ENCODE results near the gene UNC5A. TPM values are rescaled to one million over a fixed set of nuclear protein-coding genes. Genes with fewer than 3 reads are reported as not detected.

UNC5A gene
- total RNA-seq, 2 donors from 2014 or later: 0.23 TPM; not detected in 1

DNA sequence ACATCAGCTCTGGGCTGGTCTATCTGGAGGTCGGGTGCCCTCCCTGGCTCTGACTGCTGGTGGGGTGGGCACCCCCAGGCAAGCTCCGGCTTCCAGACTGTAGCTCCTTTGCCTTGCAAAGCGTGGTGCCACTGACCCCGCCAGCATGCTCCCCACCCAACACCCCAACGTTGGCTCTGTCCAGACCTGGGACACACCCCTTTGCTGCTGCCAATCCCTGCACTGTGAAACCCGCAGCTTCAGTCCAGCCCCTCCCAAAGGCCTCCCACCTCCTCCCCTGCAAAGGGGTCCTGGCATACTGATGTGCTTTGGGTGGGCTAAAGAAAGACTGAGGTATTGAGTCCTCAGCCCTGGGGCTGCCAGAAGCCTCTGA is 3.9 kb downstream of the UNC5A start:
- no peak overlapping the region for H3K4me3 Mint-ChIP-seq
- DNase-seq (no peak), ATAC-seq (replicated peaks in 1 of 2) (no peak)
- peaks cover 72% of the 10 kb centered on the region for H3K27me3 Mint-ChIP-seq (ENCODE audit: low read depth)
- no peaks in the 10 kb centered on the region for H3K9me3 Mint-ChIP-seq
- H3K4me1 Mint-ChIP-seq (ENCODE audit: low read depth): peaks cover 22% of the 10 kb centered on the region
- no peaks in the 10 kb centered on the region for H3K36me3 Mint-ChIP-seq (ENCODE audit: insufficient read depth in 2 of 2)
- no peak overlapping the region for H3K27ac Mint-ChIP-seq

DNA sequence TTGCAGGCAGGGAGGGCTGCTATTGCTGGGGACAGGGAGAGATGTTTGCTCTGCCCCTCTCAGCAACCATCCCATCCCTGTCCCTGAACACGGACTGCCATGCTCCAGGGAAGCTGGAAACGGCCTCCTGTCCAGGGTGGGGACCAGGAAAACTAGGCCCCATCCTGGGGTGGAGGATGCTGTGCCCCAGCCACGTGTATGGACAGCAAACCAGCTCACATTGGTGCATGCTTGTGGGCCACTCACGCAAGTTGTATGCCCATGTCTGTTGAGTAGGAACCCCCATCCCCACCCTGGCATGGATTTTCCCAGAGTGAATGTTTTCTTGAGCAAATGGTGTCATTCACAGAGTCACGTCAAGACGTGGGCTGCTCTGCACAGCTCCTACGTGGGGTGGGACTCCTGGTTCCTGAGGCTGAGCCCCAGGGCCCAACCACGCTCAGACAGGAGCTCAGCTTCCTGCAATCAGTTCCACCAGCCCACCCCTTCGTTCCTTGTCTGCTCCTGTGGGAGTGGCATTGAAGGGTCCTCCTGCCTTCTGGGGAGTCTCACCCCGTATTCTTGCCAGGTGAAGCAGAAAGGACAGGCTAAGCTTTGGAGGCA is 4.6 kb downstream of the UNC5A start:
- Mint-ChIP-seq H3K27me3 (ENCODE audit: low read depth) (peaks cover 75% of the 10 kb centered on the region), H3K9me3 (no peaks in the 10 kb centered on the region), H3K36me3 (ENCODE audit: insufficient read depth in 2 of 2) (no peaks in the 10 kb centered on the region), H3K4me1 (ENCODE audit: low read depth) (peaks cover 19% of the 10 kb centered on the region), H3K4me3 (no peak overlapping the region), H3K27ac (no peak overlapping the region)
- DNase-seq (no peak), ATAC-seq (replicated peaks in 1 of 2) (no peak)

DNA sequence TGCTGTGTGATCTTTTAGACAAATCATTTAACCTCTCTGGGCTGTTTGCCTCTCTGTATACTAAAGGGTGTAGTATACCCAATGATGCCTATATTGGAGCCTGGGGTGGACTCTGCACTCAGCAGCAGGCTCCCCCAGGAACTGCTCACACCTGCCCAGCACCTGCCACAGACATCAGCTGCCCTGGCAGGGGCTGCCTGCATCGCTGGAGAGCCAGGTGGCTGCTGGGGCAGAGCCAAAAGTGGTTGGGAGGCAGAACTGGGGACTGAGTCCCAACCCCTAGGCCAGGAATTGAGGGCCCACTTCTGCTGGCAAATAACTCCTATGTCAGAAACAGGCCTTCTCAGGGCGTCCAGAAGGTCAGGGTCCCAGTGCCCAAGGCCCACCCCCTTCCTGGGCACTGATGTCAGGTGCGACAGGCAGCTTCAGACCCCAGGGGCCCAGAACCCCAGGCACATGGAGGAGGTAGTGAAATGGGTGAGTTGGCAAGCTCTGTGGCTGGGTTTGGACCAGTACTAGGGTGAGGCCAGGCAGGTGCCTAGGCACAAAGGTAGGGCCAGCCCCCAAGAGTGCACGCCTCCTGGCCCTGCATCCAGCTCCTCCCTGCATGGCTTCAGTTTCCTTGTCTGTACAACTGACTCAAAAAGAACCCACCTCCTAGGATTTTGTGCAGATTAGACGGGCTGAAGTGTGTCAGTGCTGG is 5.8 kb downstream of the UNC5A start:
- Mint-ChIP-seq H3K9me3 (no peaks in the 10 kb centered on the region), H3K4me1 (ENCODE audit: low read depth) (peaks cover 15% of the 10 kb centered on the region), H3K4me3 (peak overlapping the region; percentile 32 to 74), H3K36me3 (ENCODE audit: insufficient read depth in 2 of 2) (no peaks in the 10 kb centered on the region), H3K27me3 (ENCODE audit: low read depth) (peaks cover 71% of the 10 kb centered on the region), H3K27ac (no peak overlapping the region)
- ATAC-seq (replicated peaks in 1 of 2) (no peak), DNase-seq (no peak)

- Mint-ChIP-seq H3K27ac (no peak overlapping the region), H3K27me3 (ENCODE audit: low read depth) (peaks cover 65% of the 10 kb centered on the region), H3K9me3 (no peaks in the 10 kb centered on the region), H3K36me3 (ENCODE audit: insufficient read depth in 2 of 2) (no peaks in the 10 kb centered on the region), H3K4me1 (ENCODE audit: low read depth) (peaks cover 13% of the 10 kb centered on the region), H3K4me3 (peak overlapping the region; percentile 32 to 74)
- ATAC-seq (replicated peaks in 1 of 2) (no peak), DNase-seq (no peak)
Measured at GRCh38 chr5:176816791-176817347, 6.5 kb downstream of the UNC5A start.

DNA sequence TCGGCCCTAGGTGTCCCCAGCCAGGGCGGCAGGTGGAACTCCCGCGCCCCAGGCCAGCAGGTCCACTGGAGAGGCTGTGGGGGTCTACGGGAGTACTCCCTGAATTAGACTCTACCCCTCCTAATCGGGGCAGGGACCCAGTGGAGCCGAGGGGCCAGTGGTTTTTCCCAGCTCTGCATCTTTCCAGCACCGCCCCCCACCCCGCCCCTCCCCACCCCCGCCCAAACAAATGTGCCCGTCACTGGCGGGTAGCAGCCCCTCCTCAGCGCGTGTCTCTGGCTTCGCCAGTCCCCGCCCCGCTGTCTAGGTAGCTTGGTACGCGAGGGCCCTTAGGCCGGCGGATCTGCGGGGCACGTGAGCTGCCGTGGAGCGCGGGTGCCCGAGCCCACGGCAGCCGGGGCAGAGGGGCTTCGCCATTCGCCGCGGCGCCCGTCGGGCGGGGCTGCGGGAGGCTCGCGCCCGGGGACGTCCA is 7.0 kb downstream of the UNC5A start:
- DNase-seq (no peak), ATAC-seq (replicated peaks in 1 of 2) (peak in 1 of 2 donors; percentile 6)
- Mint-ChIP-seq H3K4me1 (ENCODE audit: low read depth) (peaks cover 13% of the 10 kb centered on the region), H3K27me3 (ENCODE audit: low read depth) (peaks cover 61% of the 10 kb centered on the region), H3K9me3 (no peaks in the 10 kb centered on the region), H3K4me3 (no peak overlapping the region), H3K27ac (no peak overlapping the region), H3K36me3 (ENCODE audit: insufficient read depth in 2 of 2) (no peaks in the 10 kb centered on the region)

DNA sequence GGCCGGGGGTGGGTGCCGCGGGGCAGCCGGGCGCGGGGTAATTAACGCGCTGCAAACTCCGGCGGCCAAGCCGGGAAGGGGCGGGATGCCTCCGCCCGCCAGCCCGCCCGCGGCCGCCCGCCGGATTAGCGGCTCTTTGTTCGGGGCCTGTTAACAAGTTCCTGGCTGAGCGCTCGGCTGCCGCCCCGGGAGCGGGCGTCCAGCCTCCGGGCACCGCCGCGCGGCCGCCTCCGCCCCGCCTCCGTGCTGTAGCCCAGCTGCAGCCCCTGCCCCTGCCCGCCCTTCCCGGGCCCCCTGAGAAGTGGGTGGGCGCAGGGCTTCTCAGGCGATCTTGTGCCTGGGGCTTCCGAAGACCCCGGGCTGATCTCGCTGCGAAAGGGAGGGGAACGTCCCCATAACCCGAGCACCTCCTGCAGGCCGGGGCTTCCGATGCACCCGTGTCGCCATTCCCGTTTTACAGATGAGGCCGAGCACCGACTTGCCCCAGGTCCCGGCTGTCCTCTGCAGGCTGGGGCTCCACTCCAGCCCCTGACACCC is 7.5 kb downstream of the UNC5A start:
- peaks cover 13% of the 10 kb centered on the region for H3K4me1 Mint-ChIP-seq (ENCODE audit: low read depth)
- DNase-seq: peak; percentile 28 to 36

GRCh38 chr5:176818391-176819098 is 8.2 kb downstream of the UNC5A start:
- Mint-ChIP-seq H3K4me1 (ENCODE audit: low read depth) (peaks cover 13% of the 10 kb centered on the region), H3K27ac (no peak overlapping the region), H3K36me3 (ENCODE audit: insufficient read depth in 2 of 2) (no peaks in the 10 kb centered on the region), H3K4me3 (peak overlapping the region; percentile 63 to 78), H3K9me3 (no peaks in the 10 kb centered on the region), H3K27me3 (ENCODE audit: low read depth) (peaks cover 65% of the 10 kb centered on the region)
- DNase-seq: peak; percentile 32 to 41
- ATAC-seq (replicated peaks in 1 of 2): peak; percentile 73 to 85

More for the DNA sequence above, 7.5 kb downstream of the UNC5A start:
- peaks cover 64% of the 10 kb centered on the region for H3K27me3 Mint-ChIP-seq (ENCODE audit: low read depth)
- no peak overlapping the region for H3K27ac Mint-ChIP-seq
- no peaks in the 10 kb centered on the region for H3K36me3 Mint-ChIP-seq (ENCODE audit: insufficient read depth in 2 of 2)
- H3K9me3 Mint-ChIP-seq: no peaks in the 10 kb centered on the region
- H3K4me3 Mint-ChIP-seq: peak overlapping the region; percentile 63 to 78
- ATAC-seq (replicated peaks in 1 of 2): peak; percentile 42 to 53

DNA sequence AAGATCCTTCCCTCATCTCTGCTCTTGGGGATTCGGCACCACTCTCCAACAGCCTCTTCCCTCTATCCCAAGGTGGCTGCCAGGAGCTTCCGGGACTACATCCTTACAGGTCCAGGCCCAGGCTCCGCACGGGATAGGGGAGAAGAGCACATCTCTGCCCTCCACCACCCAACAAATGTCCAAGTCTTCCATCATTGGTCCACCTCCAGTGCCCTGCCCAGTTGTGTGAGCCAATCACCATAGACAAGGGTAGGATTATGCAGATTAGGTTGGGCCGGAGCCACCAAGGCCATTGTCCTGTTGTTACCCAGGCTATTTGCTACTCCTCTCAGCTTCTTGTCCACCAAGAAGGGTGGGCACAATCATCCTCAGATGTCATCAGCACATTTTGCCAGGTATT is 9.1 kb downstream of the UNC5A start:
- Mint-ChIP-seq H3K9me3 (no peaks in the 10 kb centered on the region), H3K4me1 (ENCODE audit: low read depth) (peaks cover 13% of the 10 kb centered on the region), H3K27me3 (ENCODE audit: low read depth) (peaks cover 57% of the 10 kb centered on the region), H3K36me3 (ENCODE audit: insufficient read depth in 2 of 2) (no peaks in the 10 kb centered on the region), H3K27ac (no peak overlapping the region), H3K4me3 (no peak overlapping the region)
- no peak for ATAC-seq (replicated peaks in 1 of 2)
- DNase-seq: no peak

DNA sequence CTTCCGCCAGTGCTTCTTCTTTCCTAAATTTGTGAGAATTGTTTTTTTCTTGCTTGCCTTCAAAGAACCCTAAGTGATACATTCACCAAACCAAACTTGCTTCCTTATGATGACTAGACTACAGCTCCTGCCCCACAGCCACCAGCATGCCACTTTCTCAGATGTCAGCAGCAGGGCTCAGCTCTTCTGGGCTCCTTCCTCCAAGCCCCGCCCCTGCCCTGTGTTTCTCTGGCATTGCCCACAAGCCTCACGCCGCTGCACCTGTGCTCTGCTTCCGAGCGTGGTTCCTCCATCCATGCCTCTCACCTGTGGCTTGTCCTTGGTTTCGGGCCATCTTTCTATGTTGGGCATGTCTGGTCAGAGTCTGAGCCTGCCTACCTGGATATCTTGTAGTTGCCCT is 10.6 kb downstream of the UNC5A start:
- Mint-ChIP-seq H3K27ac (no peak overlapping the region), H3K27me3 (ENCODE audit: low read depth) (peaks cover 44% of the 10 kb centered on the region), H3K9me3 (no peaks in the 10 kb centered on the region), H3K4me1 (ENCODE audit: low read depth) (peaks cover 13% of the 10 kb centered on the region), H3K36me3 (ENCODE audit: insufficient read depth in 2 of 2) (no peaks in the 10 kb centered on the region), H3K4me3 (no peak overlapping the region)
- no peak for DNase-seq
- no peak for ATAC-seq (replicated peaks in 1 of 2)

DNA sequence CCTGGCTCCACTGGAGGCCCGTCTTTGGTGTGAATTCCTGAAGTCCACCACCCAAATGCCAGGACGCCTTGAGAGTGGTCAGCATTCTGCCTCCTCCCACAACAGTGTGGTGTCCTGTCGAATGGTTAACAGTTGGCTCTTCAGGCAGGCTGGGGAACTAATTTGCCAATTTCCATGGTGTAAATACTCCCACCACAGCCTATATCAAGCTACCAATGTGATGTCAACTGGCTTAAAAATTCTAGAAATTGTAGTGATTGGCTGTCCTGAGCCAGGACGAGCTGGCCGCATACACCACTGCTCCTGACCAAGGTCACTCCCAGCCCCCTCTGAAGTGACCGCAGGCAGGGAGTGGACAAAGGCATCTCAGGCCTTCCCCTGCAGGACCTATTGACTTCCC is 11.1 kb downstream of the UNC5A start:
- H3K9me3 Mint-ChIP-seq: no peaks in the 10 kb centered on the region
- peaks cover 39% of the 10 kb centered on the region for H3K27me3 Mint-ChIP-seq (ENCODE audit: low read depth)
- peaks cover 13% of the 10 kb centered on the region for H3K4me1 Mint-ChIP-seq (ENCODE audit: low read depth)
- H3K36me3 Mint-ChIP-seq (ENCODE audit: insufficient read depth in 2 of 2): no peaks in the 10 kb centered on the region
- H3K27ac Mint-ChIP-seq: no peak overlapping the region
- no peak for ATAC-seq (replicated peaks in 1 of 2)
- H3K4me3 Mint-ChIP-seq: no peak overlapping the region
- no peak for DNase-seq

- Mint-ChIP-seq H3K9me3 (no peaks in the 10 kb centered on the region), H3K27me3 (ENCODE audit: low read depth) (peaks cover 32% of the 10 kb centered on the region)
Measured at GRCh38 chr5:176822041-176822792, 11.9 kb downstream of the UNC5A start.

DNA sequence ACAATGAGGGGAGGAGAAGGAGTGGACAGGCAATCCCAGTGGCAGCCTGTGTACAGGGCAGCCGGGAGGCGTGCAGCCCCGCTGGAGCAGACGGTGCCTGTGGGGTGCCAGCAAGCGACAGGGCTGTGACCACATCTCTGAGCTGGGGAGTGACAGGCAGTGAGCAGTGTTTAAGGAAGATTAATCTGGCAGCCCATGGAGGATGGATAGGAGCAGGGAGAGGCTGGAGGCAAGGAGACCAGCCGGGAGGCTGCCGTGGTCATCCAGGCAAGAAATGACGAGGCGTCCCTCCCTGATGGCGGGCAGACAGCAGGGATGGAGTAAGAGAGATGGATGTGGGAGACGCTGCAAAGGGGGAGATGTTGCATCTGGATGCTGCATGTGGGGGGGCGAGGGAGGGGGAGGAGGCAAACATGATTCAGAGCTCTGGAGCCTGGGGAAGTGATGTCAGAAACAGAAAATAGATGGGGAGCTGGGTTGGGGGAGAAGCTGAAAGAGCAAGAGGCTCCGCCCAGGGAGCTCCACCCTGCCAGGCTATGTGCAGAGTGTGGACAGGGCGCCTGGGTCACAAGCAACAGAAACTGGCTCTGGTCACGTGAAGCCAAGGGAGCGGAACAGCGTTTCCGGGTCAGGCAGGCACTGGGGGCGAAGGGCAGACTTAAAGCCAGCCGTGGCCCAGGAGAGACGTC is 12.6 kb downstream of the UNC5A start:
- Mint-ChIP-seq H3K9me3 (no peaks in the 10 kb centered on the region), H3K27me3 (ENCODE audit: low read depth) (peaks cover 32% of the 10 kb centered on the region), H3K36me3 (ENCODE audit: insufficient read depth in 2 of 2) (no peaks in the 10 kb centered on the region), H3K4me1 (ENCODE audit: low read depth) (peaks cover 8% of the 10 kb centered on the region), H3K4me3 (no peak overlapping the region), H3K27ac (no peak overlapping the region)
- ATAC-seq (replicated peaks in 1 of 2) (no peak), DNase-seq (no peak)

More at GRCh38 chr5:176822041-176822792, 11.9 kb downstream of the UNC5A start:
- Mint-ChIP-seq H3K4me1 (ENCODE audit: low read depth) (peaks cover 8% of the 10 kb centered on the region), H3K36me3 (ENCODE audit: insufficient read depth in 2 of 2) (no peaks in the 10 kb centered on the region), H3K27ac (no peak overlapping the region), H3K4me3 (no peak overlapping the region)
- no peak for ATAC-seq (replicated peaks in 1 of 2)
- DNase-seq: no peak
